ENCODE measurements around the gene MTHFD2L.

Gene MTHFD2L

DNA sequence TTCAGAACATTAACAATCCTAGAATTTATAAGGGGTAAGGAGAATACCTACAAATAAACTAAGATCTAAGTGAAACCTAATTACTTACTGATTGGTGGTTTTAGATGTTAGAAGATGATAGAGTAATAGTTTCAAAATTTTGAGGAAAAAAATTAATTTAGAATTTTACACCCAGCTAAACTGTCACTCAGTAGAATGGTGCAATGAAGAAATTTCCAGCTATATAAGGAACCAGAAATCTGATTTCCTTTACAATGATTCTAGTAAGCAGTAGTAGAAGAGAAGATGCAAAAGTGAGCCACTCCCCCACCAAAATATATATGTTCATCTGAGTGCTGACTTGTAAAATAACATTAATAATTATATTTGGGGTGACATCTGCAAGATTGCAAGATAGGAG lies 95.0 kb downstream of the MTHFD2L start:
- no peak for DNase-seq (ENCODE audit: low read depth)

- no peak for DNase-seq (ENCODE audit: low read depth)
Observed at GRCh38 chr4:74254386-74254785, 96.5 kb downstream of the MTHFD2L start.

GRCh38 chr4:74255096-74255495 lies 97.2 kb downstream of the MTHFD2L start:
- DNase-seq (ENCODE audit: low read depth), result no peak

GRCh38 chr4:74258963-74259362 lies 101.0 kb downstream of the MTHFD2L start:
- DNase-seq (ENCODE audit: low read depth), result no peak

GRCh38 chr4:74260036-74260435 lies 102.1 kb downstream of the MTHFD2L start:
- DNase-seq (ENCODE audit: low read depth), result no peak

DNA sequence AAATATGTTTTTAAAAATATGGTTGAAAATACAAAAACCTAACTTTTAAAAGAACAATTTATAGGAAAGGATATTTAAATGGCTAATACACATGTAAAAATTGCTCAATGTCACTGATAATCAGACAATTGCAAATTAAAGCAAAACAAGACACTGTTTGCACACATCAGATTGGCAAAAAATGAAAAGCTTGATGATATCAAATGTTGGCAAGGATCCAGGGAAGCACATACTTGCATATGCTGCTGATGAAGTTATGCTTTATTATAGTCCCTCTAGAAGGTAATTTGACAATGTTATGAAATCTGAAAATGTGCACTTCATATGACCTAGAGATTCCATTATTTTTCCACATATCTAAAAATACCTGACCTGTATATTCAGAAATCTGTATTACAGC lies 104.6 kb downstream of the MTHFD2L start:
- no peak for DNase-seq (ENCODE audit: low read depth)

GRCh38 chr4:74263551-74263950 lies 105.6 kb downstream of the MTHFD2L start:
- DNase-seq (ENCODE audit: low read depth), result no peak

DNA sequence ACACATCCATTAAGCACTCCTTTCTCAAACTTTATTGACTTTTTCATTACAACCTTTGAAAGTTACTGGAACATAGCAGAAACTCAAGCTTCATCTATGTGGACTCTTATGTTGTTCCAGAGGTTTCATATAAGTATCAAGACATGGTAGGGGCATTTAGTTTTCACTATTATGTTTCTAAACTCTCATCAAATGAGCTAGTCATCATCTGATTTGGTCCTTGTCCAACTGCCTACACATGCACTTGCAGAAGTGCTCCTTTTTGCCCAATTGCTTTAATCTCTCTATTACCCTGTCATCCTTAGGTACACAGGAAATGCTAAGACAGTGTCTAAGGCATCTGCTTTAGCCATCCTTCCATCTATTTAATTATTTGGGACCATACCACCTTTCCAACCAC lies 108.2 kb downstream of the MTHFD2L start:
- no peak for DNase-seq (ENCODE audit: low read depth)

DNA sequence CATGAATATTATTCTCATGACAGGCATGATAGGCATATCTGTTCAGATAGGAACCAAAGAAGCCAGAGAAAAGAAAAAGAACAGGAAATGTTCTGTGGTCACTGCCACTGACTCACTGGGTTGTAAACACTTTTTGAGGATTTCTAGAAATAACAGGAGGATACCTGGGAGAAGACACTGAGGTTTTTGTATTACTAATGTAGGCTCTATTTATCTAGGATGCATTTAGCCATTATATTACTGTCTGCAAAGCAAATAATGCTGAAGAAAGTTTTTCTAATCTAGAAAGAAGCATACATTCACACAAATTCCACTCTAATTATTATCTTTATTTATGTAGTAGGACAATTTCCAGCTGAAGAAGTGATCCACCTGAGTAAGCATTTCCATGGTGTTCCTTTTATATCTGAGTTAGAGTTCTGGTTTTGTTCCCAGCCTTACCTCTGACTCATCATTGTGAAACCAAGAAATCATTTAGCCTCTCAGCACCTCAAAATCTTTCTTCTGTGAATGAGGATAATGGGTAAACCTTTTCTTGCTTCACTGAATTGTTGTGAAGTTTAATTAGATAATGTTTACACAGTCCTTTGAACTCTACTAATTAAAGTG lies 110.2 kb downstream of the MTHFD2L start:
- no peak for DNase-seq (ENCODE audit: low read depth)

DNA sequence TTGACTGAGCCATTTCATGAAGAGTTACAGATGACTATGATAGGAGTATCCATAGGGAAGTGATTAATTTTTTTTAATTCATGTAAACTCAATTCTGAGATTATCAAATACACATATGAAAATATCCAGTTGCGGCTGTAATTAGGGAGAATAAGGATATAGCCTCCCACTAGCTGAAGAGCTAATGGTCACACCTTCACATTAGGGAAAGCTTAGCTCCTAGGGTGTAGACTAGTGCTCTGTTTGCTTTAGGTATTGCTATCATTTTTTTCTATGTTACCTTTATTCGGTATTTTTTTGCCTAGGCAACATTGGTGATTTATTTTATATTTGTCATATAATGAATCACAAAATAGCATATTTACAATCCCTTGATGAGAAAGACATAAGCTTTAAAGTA lies 110.7 kb downstream of the MTHFD2L start:
- no peak for DNase-seq (ENCODE audit: low read depth)

DNA sequence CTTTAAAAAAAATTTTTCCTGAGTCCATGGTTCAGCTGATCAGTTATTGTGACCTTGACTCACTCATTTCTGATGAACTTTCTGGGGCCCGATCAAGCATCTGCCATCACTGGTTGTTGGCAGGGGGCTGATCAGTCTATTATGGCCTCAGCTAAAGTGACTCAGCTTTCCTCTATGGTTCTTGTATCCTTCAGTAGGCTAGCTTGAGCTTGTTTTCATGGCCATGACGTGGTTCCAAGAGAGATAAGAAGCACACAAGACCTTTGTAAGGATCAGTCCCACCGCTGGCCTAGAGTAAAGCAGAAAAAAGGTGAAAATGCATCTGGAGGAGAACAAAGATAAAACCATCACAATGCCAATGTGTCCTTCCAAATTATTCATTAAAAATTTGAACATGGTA lies 120.6 kb downstream of the MTHFD2L start:
- no peak for DNase-seq (ENCODE audit: low read depth)

DNA sequence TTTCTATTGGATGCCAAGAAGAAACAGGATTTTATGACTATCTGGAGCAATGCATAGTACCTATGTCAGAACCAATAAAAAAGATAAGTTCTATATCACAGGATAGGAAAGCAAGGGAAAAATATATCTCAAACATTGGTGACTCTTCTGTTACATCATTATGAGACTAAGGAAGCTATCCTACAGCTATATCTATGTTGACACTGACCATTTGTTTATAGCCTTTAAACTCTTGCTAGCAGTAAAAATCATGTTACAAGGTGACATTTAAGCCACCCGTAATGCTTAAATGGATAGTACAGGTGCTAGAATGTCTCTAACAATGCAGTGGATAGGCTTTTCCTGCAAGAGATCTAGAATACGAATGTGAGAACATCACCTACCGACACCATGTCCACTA lies 121.8 kb downstream of the MTHFD2L start:
- no peak for DNase-seq (ENCODE audit: low read depth)

GRCh38 chr4:74282926-74283325 lies 125.0 kb downstream of the MTHFD2L start:
- DNase-seq (ENCODE audit: low read depth), result no peak

DNA sequence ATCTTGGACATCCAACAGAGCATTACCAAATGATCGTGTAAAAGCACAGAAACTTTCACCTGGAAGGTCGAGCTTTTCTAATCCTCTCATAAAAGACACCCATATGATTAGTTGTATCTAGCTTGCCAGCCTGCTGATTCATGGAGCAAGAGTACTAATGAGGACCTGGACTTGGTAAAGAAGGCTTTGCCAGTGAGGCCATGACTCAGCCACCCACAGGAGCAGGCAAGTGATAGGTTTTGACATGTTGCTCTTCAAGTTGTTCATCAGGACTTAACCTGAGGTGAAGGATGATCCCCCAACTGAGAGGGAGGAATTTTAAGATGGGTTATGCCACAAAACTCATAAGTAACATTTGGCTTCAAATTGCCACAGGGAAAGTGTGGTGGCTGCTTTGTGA lies 125.7 kb downstream of the MTHFD2L start:
- DNase-seq (ENCODE audit: low read depth), result no peak

GRCh38 chr4:74284053-74284452 lies 126.1 kb downstream of the MTHFD2L start:
- DNase-seq (ENCODE audit: low read depth), result no peak

DNA sequence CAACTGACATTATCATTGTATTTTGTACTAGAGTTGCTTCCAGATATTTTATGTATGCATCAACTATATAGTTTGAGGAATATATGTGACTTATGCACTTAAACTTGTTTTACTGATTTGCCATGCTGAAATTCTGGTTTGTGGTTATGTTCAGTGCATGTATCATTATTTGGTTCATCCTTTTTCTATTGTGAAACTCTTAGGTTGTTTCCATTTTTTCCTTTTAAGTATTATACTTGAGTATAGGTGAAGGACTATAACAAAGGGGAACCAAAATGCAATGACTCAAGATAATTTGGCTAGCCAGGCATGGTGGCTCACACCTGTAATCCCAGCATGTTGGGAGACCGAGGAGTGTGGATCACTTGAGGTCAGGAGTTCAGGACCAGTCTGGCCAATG lies 129.2 kb downstream of the MTHFD2L start:
- no peak for DNase-seq (ENCODE audit: low read depth)

GRCh38 chr4:74287791-74288190 lies 129.9 kb downstream of the MTHFD2L start:
- DNase-seq (ENCODE audit: low read depth), result no peak

GRCh38 chr4:74291471-74291870 lies 133.6 kb downstream of the MTHFD2L start:
- DNase-seq (ENCODE audit: low read depth), result no peak

GRCh38 chr4:74292111-74292870 lies 134.4 kb downstream of the MTHFD2L start:
- no peak for DNase-seq (ENCODE audit: low read depth)

- no peak for DNase-seq (ENCODE audit: low read depth)
Observed at GRCh38 chr4:74293558-74293957, 135.6 kb downstream of the MTHFD2L start.

GRCh38 chr4:74294681-74295080 lies 136.8 kb downstream of the MTHFD2L start:
- DNase-seq (ENCODE audit: low read depth), result no peak

DNA sequence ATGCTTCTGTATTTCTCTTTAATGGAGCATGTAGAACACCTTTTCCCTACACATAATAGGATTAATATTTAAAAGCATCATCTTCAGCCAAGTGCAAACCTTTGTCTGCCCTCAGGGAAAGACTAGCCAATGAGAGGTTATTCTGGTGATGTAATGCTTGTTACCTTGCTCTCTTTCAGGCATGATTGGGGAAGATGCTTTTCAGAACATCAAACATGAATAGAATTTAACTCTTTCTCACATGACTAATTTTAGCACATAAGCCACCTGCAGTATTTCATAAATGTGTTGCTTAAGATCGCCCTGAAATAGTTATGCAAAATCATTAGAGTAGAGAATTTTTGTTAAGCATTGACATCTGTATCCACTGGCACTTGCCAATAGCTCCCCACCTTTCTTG lies 139.6 kb downstream of the MTHFD2L start:
- DNase-seq (ENCODE audit: low read depth), result no peak

- DNase-seq (ENCODE audit: low read depth), result no peak
Observed at GRCh38 chr4:74304095-74304625, 146.2 kb downstream of the MTHFD2L start.

DNA sequence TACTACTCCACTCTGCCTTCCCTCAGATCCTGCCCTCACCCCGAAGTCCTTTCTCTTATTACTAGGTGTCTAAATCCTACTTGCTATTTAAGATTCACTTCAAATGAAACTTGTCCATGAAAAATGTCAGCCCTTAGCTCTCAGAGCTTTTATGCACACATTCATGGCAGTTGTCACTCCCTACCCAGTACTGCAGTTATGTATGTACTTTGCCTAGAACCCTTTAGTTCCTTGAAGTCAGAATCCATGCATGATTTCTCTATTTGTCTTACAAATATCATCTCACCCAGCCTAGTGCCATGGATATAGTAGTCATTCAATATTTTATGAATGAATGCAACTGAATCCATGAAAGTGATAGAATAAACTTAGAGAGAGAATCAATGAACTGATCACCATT lies 147.1 kb downstream of the MTHFD2L start:
- no peak for DNase-seq (ENCODE audit: low read depth)

Measured in T-helper 22 cell (primary cell).